Activated effector memory CD4-positive, alpha-beta T cell treated with anti-CD3 and anti-CD28 coated beads, Interleukin-2, amount 50 U/mL, for 16 hours (primary cell): ENCODE data around the gene PCF11.

Experiments
- DNase-seq: peaks from one replicate; pipeline ENCODE4 v3.0.0-alpha.2; 2020

Gene PCF11

GRCh38 chr11:83156144-83156995 is 561 bp upstream of the PCF11 start:
- peak; percentile 98 for DNase-seq

- peak; percentile 82 for DNase-seq
Measured at GRCh38 chr11:83157594-83158356, 844 bp downstream of the PCF11 start.

- no peak for DNase-seq
Measured at GRCh38 chr11:83158357-83158786, 1.4 kb downstream of the PCF11 start.

- DNase-seq: no peak
Measured at GRCh38 chr11:83158965-83159901, 2.3 kb downstream of the PCF11 start.

GRCh38 chr11:83159902-83160865 is 3.3 kb downstream of the PCF11 start:
- DNase-seq: no peak

- no peak for DNase-seq
Measured at GRCh38 chr11:83161610-83162199, 4.8 kb downstream of the PCF11 start.

GRCh38 chr11:83162377-83162776 is 5.4 kb downstream of the PCF11 start:
- DNase-seq: no peak

GRCh38 chr11:83166193-83166866 is 9.4 kb downstream of the PCF11 start:
- no peak for DNase-seq

- DNase-seq: no peak
Measured at GRCh38 chr11:83168756-83169155, 11.8 kb downstream of the PCF11 start.

- DNase-seq: no peak
Measured at GRCh38 chr11:83170865-83171264, 13.9 kb downstream of the PCF11 start.

- no peak for DNase-seq
Measured at GRCh38 chr11:83172551-83172950, 15.6 kb downstream of the PCF11 start.

- no peak for DNase-seq
Measured at GRCh38 chr11:83174008-83174407, 17.1 kb downstream of the PCF11 start.

GRCh38 chr11:83175815-83176214 is 18.9 kb downstream of the PCF11 start:
- DNase-seq: no peak

GRCh38 chr11:83181815-83182214 is 24.9 kb downstream of the PCF11 start:
- no peak for DNase-seq

GRCh38 chr11:83185767-83186166 is 28.8 kb downstream of the PCF11 start:
- no peak for DNase-seq

- no peak for DNase-seq
Measured at GRCh38 chr11:83187465-83187864, 30.5 kb downstream of the PCF11 start.

GRCh38 chr11:83191491-83191890 is 34.6 kb downstream of the PCF11 start:
- DNase-seq: no peak

GRCh38 chr11:83191986-83192385 is 35.1 kb downstream of the PCF11 start:
- DNase-seq: no peak

GRCh38 chr11:83192606-83193245 is 35.8 kb downstream of the PCF11 start:
- DNase-seq: no peak
